ENCODE results near the gene BCL6B.
"Not testable (repeated sequence)": the region's sequence is repeated elsewhere in the genome, so short reads cannot be mapped to it uniquely, and the experiment has no call there.

Gene BCL6B

GRCh38 chr17:7022781-7023571 lies at the start of gene BCL6B:
TSS of gene BCL6B (plus strand) at chr17:7023050. CDS start at chr17:7023672, 622 bp downstream.
- no peak for FAIRE-seq

- not testable (repeated sequence) for FAIRE-seq
Measured at GRCh38 chr17:6979440-6979839, 43.4 kb upstream of the BCL6B start.

- FAIRE-seq: no peak
Measured at GRCh38 chr17:6981426-6981825, 41.4 kb upstream of the BCL6B start.

GRCh38 chr17:6985266-6985665 lies 37.6 kb upstream of the BCL6B start:
- FAIRE-seq: no peak

- no peak for FAIRE-seq
Measured at GRCh38 chr17:6986676-6987075, 36.2 kb upstream of the BCL6B start.

GRCh38 chr17:6989779-6990178 lies 33.1 kb upstream of the BCL6B start:
- FAIRE-seq: no peak

- not testable (repeated sequence) for FAIRE-seq
Measured at GRCh38 chr17:6993613-6994056, 29.2 kb upstream of the BCL6B start.

- no peak for FAIRE-seq
Measured at GRCh38 chr17:6994118-6994598, 28.7 kb upstream of the BCL6B start.

- no peak for FAIRE-seq
Measured at GRCh38 chr17:6994666-6995256, 28.1 kb upstream of the BCL6B start.

- FAIRE-seq: no peak
Measured at GRCh38 chr17:6995500-6996255, 27.2 kb upstream of the BCL6B start, which contains the start of gene ALOX12. TSS of gene ALOX12 (plus strand) at chr17:6996049. CDS start at chr17:6996118, 69 bp downstream.

GRCh38 chr17:6996256-6997011 lies 26.4 kb upstream of the BCL6B start:
- no peak for FAIRE-seq

- FAIRE-seq: no peak
Measured at GRCh38 chr17:6997171-6997570, 25.7 kb upstream of the BCL6B start.

- FAIRE-seq: no peak
Measured at GRCh38 chr17:6998855-6999508, 23.9 kb upstream of the BCL6B start.

GRCh38 chr17:7001318-7001961 lies 21.4 kb upstream of the BCL6B start:
- FAIRE-seq: no peak

- FAIRE-seq: no peak
Measured at GRCh38 chr17:7002288-7003047, 20.4 kb upstream of the BCL6B start.

- no peak for FAIRE-seq
Measured at GRCh38 chr17:7003745-7004144, 19.1 kb upstream of the BCL6B start.

- no peak for FAIRE-seq
Measured at GRCh38 chr17:7004398-7005253, 18.2 kb upstream of the BCL6B start.

- no peak for FAIRE-seq
Measured at GRCh38 chr17:7005716-7006115, 17.1 kb upstream of the BCL6B start.

- FAIRE-seq: no peak
Measured at GRCh38 chr17:7007143-7007542, 15.7 kb upstream of the BCL6B start.

- no peak for FAIRE-seq
Measured at GRCh38 chr17:7010523-7010922, 12.3 kb upstream of the BCL6B start.

Measured in G401.6 (cell line).